ENCODE measurements around the gene GBP4.

GBP4 gene

DNA sequence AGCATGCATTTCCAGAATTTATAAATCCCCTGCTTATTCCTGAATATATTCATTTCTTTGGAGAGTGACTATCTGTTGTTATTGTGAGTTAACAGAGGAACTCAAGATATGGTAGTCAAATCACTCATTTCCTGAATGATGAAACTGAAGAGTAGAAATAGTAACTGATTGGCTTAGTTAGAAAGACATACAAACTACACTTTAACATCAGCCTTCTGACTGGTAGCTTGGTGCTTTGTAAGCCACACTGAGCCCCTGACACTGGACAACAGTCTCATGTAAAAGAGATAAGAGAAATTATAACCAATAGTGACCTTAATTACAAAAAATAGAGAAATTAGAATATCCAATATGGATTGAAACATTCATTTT is 27.7 kb downstream of the GBP4 start:
- DNase-seq (ENCODE audit: low read depth): no peak

DNA sequence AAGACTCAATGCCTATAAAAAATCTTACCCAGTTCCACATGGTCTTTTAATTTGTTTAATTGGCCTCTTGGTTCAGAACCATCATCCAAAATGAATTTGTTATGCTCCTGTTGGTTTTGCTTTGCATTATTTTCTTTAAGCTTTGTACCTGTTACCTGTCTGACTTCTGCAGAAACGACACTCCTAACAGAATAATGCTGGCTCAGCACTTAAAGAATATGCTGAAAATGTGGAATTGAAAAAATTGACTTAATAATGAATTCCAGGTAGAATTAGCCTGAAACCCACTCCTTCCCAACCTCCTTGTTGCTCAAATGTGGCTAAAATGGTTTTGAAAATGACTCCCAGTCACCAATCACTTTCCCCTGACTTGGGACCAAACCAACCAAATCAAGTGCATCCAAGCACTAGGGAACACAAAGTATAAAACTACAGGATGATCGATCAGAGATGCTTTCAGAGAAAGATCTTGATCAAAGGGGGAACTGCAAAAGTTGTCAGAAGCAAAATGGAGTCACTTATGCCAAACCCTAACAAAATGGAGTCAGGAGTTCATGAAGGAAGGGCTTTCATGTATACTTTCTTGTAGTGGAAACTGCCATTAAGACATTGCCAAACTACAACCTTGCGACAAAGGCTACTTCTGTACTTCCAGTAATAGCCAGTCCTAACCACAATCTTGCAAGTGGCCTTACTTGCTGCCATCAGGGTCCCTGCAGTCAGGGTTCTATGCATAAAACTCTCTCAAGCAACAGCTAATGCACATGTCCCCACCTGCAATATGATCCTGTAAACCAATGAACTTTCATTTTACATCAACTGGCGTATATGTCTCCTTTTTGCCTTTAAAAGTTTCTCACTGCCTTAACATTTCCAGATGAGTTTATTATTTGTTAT is 28.3 kb downstream of the GBP4 start:
- no peak for DNase-seq (ENCODE audit: low read depth)

DNA sequence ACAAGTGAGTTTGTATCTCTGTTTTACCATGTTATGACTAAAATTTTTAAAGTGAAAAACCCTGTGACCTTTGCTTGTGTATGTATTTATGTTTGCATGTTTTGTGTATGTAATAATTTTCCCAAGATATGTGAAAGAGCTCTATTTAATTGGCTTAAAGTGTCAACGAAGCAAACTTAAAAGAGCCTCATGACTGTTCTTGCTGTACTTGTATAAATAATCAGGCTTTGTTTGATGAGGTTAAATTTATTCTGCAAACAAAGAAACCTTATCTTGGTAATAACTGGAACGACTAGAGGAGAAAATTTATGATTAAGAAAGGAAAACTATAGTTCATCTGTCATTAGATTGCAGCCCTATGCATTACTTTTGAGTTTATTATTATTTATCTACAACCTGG is 29.6 kb downstream of the GBP4 start:
- DNase-seq (ENCODE audit: low read depth): no peak

DNA sequence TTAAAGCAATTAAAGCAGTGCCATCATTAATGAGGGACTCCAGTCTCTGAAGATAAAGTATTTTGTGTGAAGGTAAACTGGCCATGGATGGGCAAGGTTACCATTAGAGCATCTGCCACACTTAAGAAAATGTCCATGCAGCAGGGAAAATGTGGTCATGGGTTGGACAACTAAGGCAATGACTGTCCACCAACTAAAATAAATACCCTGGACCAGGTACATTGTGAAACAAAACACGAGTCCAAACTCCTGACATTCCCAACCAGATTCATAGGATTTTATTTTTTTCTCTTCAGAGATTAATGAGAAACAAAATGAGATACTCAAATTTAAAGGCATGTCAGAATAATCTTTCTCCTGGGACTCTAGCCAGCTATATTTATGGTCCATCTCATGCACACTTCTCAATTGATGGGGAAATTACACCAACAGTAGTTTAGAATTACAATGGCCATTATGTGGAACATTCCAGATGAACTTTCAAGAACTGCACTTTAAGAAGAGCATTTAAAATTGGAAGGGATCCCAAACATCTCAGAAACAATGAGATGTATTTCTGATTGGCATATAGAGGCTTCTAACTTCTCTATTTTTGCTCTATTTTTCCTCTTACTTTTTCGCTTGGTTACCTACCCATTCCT is 31.0 kb downstream of the GBP4 start:
- no peak for DNase-seq (ENCODE audit: low read depth)

DNA sequence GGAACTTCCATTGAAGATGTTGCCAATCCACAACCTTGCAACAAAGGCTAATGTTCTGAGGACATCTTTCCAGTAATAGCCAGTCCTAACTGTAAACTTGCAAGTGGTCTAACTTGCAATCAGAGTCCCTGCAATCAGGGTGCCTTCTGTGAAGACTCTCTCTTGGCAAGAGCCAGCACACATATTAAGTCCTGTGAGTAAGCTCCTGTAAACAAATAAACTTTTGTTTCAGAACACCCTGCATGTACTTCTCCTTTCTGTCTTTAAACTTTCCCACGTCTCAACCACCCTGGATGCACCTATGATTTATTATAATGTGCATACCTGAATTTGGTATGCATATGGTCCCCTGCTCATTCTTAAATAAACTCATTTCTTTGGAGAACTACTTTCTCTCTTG is 32.0 kb downstream of the GBP4 start:
- DNase-seq (ENCODE audit: low read depth): no peak

DNA sequence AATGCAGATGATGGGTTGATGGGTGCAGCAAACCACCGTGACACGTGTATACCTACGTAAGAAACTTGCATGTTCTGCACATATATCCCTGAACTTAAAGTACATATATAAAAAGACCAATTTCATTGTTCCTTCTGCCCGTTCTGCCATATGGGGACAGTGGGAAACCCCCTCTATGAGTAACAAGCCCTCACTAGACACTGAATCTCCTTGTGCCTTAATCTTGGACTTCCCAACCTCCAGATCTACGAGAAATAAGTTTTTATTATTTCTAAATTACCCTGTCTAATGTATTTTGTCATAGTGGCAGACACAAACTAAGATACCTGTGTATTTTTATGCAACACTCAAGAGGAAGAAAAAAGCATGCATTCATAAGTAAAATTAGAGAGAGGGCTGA is 32.9 kb downstream of the GBP4 start:
- DNase-seq (ENCODE audit: low read depth): no peak

DNA sequence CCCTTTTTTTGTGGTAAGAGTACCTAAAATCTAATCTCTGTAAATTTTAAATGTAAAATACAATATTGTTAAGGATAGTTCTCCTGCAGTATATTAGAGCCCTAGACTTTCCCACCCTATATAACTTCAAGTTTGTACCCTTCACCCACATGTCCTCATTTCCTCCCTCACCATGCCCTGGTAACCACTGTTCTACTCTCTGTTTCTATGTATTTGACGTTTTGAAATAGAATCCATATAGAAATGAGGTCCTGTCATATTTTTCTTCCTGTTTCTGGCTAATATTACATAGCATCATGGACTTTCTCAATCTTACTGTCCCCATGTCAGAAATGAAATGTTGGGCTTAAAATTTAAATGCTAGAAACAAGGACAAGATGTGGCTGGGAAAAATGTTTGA is 47.7 kb downstream of the GBP4 start:
- no peak for DNase-seq (ENCODE audit: low read depth)

DNA sequence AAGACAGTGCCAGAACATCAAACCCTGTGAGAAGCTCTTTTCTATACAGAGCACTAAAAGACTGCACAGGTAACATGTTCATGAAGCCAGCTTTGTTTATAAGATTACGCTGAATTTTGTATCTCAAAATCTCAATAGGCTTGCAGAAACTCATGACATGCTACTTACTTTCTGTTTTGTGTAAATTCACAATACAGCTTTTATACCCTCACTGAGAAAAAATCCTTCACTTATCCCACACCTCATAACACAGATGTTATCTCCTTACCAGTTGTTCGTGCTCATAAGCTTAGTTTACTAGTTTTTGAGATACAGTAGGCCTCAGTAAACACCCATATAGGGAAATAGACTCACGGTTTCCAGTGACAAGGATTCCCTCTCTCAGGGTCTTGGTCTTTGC is 48.8 kb downstream of the GBP4 start:
- no peak for DNase-seq (ENCODE audit: low read depth)

DNA sequence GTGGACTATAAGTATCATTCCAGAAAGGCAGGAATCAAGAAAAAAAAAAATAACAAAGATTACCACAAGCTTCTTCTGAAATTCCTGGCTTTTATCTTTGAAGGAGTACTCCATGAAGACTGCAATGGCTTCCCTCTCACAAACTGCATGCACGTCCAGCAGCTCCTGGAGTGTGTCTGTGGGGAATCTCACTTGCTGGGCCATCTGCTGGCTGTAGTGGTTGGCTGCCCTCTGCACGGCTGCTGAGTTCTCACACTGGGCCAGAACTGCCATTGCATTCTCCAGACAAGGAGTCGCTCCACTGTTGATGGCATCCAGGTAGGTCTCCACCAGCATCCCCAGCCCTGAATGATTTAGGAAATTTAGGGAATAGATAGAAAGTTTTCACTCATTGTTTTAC is 49.5 kb downstream of the GBP4 start:
- no peak for DNase-seq (ENCODE audit: low read depth)

DNA sequence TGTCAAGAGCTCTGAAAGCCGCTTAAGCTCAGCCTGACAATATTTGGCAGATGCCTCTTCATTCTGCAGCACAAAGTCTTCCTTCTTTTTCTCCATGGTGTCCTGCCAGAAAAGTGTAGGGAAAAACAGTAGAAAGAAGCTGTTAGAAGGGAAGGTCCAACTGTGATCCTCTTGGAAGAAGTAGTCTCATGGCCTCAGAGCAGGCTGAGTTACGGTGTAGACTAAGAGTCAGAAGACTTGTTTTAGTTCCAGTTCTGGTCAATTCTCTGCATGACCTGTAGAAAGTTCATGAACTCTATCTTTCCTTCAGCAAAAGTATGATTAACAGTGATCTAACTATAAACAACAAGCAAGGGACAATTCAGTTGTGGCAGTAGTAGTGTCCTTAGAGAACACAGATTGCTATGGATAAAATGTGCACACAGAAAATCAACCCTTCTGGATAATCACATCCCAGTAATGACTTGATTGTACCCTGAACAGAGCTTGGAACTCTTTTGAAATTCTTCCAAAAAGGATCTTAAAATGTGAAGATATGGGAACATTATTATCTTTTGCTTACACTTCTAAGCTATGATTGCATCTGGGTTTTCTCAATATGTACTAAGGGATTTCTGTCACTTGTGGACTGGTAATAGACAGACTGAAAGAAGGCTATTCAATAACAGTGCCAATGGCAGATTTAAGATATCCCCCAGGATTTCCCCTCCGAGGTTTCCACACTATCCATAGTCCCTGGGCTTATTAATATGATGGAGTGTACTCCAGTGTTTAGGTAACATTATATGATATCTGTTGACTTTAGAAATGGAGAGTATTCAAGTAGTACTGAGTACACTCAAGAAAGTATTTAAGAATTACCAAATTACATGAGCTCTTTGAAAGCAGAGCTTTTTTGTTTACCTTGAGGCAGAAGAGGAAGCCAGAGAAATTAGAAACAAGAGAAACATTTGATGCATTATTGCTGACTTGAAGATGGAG is 50.8 kb downstream of the GBP4 start:
- DNase-seq (ENCODE audit: low read depth): no peak

DNA sequence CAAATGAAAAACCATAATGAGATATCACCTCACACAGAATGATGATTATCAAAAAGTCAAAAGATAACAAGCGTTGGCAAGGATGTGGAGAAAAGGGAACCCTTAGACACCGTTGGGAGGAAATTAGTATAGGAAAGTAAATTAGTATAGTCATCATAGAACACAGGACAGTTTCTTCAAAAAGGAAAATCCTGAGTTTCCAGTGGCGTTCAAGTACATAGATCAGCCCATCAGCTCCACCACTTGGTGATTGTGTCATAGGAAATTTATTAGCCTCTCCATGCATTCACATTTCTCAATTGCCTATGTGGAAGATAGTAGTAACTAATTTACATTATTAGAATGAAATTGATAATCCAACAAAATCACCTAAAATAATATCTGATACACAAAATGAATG is 52.0 kb downstream of the GBP4 start:
- no peak for DNase-seq (ENCODE audit: low read depth)

DNA sequence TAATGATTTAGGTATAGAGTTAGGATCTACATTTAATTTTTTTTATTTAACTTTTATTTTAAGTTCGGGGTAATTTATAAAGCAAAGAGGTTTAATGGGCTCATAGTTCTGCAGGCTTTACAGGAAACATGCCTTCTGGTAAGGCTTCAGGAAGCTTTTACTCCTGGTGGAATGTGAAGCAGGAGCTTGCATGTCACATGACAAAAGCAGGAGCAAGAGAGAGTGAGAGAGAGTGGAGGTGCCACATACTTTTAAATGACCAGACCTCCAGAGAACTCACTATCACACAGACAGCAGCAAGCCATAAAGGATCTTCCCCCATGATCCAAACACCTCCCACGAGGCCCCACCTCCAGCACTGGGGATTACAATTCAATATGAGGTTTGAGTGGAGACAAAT is 55.3 kb downstream of the GBP4 start:
- no peak for DNase-seq (ENCODE audit: low read depth)

DNA sequence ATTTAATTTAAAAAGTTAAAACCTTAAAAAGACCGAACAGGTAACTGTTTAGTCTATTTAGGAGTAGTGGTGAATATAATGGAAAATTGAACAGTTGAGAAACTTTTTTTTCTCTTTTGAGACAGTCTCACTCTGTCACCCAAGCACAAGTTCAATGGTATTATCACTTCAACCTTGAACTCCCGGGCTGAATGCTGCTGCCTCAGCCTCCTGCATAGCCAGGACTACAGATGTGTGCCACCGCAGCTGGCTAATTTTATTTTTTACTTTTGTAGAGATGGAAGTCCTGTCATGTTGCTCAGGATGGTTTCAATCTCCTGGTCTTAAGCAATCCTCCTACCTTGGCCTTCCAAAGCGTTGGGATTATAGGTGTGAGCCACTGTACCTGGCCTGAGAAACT is 56.6 kb downstream of the GBP4 start:
- DNase-seq (ENCODE audit: low read depth): no peak

DNA sequence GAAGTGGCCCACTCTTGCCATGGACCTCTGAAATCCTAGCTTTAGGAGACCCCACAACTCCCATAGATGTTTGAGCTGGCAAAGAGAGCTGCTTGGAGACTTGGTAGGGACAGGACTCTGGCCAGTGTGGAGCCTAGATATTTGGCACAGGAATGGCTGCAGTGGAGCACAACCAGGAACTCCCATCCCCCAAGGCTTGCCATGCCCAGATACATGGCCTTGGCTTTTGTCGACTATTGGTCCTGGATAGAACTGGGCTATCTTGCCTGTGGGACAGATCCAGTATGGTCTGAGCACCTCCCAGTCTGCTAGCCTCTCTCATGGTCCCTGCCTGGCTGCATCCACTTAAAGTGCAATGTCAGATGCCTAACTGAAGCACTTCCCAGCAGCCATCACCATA is 65.0 kb downstream of the GBP4 start:
- no peak for DNase-seq (ENCODE audit: low read depth)

All from stimulated activated CD8-positive, alpha-beta memory T cell treated with anti-CD3 and anti-CD28 coated beads, Interleukin-15, amount 100 ng/mL, for 1 hour (primary cell).